ENCODE data around the gene PTPN11.

The PTPN11 gene

DNA sequence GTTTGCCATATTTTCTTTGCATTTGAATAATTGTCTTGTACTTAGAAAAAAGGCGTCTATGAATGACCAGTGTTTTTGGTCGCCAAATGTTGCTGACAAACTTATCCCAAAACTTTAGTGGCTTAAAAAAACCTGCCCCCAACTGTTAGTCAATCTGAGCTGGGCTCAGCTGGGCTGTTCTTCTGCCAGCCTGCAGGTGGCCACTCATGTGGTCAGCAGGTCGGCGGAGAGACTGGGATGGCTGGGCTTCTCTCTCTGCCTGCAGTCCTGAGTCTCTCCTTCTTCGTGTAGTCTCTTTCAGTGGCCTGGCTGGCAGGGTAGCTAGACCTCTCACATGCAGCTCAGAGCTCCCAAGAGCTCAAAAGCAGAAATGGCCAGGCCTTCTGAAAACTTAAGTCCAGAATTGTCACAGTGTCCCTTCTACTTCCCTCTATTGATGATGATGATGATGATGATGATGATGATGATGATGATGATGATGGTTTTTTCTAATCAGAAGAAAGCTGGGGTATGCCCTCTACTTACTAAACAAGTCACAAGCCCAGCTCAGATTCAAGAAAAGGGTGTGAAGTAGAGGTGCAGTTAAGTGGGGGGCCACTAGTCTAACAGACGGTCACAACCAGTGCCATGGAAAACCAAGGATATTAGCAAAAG is 87.9 kb downstream of the PTPN11 start:
- H3K27ac ChIP-seq (ENCODE audit: low read depth, low read length): no peak overlapping the region
- H3K79me1 ChIP-seq (ENCODE audit: low read length): no peaks in the 10 kb centered on the region
- H2BK12ac ChIP-seq (ENCODE audit: low read length): no peak overlapping the region
- no peak overlapping the region for H3K4me2 ChIP-seq (ENCODE audit: low read length)
- H2BK120ac ChIP-seq (ENCODE audit: insufficient read depth, low read length, poor library complexity): no peak overlapping the region
- no peak for DNase-seq
- no peak overlapping the region for H3K14ac ChIP-seq (ENCODE audit: low read length)
- H2BK5ac ChIP-seq (ENCODE audit: low read depth, low read length, poor library complexity): no peak overlapping the region
- no peak overlapping the region for H4K12ac ChIP-seq (ENCODE audit: low read depth, low read length)
- no peak overlapping the region for H4K8ac ChIP-seq (ENCODE audit: low read depth, low read length)
- H3K36me3 ChIP-seq (ENCODE audit: control insufficient read depth in 1 of 2, insufficient read depth in 2 of 2, low read length in 2 of 2): peaks cover 30 to 52% of the 10 kb centered on the region in 2 experiments
- no peak overlapping the region for H2AK5ac ChIP-seq (ENCODE audit: low read length)
- no CpG with 5 or more reads among the region's 6 CpGs for WGBS (ENCODE audit: extremely low coverage, insufficient coverage, insufficient read length)
- H3K4me3 ChIP-seq (ENCODE audit: low read depth, low read length): no peak overlapping the region
- H3K4ac ChIP-seq (ENCODE audit: low read depth, low read length): no peak overlapping the region
- H3K79me2 ChIP-seq (ENCODE audit: control insufficient read depth, insufficient read depth, low read length, poor library complexity): no peaks in the 10 kb centered on the region
- H3K9me3 ChIP-seq (ENCODE audit: insufficient read depth, low read depth, low read length): no peaks in the 10 kb centered on the region
- no peak overlapping the region for H4K91ac ChIP-seq (ENCODE audit: low read depth, low read length)
- no peak overlapping the region for H3K23ac ChIP-seq (ENCODE audit: low read length)
- no peaks in the 10 kb centered on the region for H3K4me1 ChIP-seq (ENCODE audit: control insufficient read depth in 1 of 2, insufficient read depth in 2 of 2, low read length in 2 of 2)
- H3K27me3 ChIP-seq (ENCODE audit: insufficient read depth, low read length): no peaks in the 10 kb centered on the region
- no peak overlapping the region for H2AFZ ChIP-seq (ENCODE audit: insufficient read depth, low read length, poor library complexity)
- no peak overlapping the region for H3K9ac ChIP-seq (ENCODE audit: low read length)
- no peak overlapping the region for H3K18ac ChIP-seq (ENCODE audit: low read length)

DNA sequence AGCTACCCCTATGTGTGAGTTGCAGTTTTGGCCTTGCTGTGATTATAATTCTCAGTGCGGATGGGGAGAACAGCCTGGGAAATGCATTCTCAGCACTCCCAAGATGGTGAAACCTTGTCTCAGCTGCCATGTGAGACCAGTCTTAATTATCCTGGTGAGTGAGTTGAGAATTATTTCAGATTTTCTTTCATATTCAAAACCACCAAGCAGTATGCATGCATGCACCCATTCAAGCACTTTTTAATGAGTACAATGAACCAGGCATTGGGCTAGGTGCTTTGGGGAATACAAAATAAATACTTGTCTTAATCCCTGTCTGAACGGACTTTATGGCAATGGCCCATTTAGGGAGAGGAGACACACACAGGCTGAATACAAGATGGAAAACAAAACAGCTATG is 94.7 kb downstream of the PTPN11 start:
- no peak overlapping the region for H3K9ac ChIP-seq (ENCODE audit: low read length)
- no peak overlapping the region for H2BK120ac ChIP-seq (ENCODE audit: insufficient read depth, low read length, poor library complexity)
- H2AK5ac ChIP-seq (ENCODE audit: low read length): no peak overlapping the region
- DNase-seq: no peak
- no peak overlapping the region for H4K91ac ChIP-seq (ENCODE audit: low read depth, low read length)
- H3K27me3 ChIP-seq (ENCODE audit: insufficient read depth, low read length): no peaks in the 10 kb centered on the region
- H3K79me2 ChIP-seq (ENCODE audit: control insufficient read depth, insufficient read depth, low read length, poor library complexity): no peaks in the 10 kb centered on the region
- no peak overlapping the region for H3K4me3 ChIP-seq (ENCODE audit: low read depth, low read length)
- H3K36me3 ChIP-seq (ENCODE audit: control insufficient read depth in 1 of 2, insufficient read depth in 2 of 2, low read length in 2 of 2): peaks cover 7 to 10% of the 10 kb centered on the region in 2 experiments
- no peak overlapping the region for H3K4ac ChIP-seq (ENCODE audit: low read depth, low read length)
- H2AFZ ChIP-seq (ENCODE audit: insufficient read depth, low read length, poor library complexity): no peak overlapping the region
- H3K9me3 ChIP-seq (ENCODE audit: insufficient read depth, low read depth, low read length): no peaks in the 10 kb centered on the region
- H3K14ac ChIP-seq (ENCODE audit: low read length): no peak overlapping the region
- H4K12ac ChIP-seq (ENCODE audit: low read depth, low read length): no peak overlapping the region
- H2BK5ac ChIP-seq (ENCODE audit: low read depth, low read length, poor library complexity): no peak overlapping the region
- H3K4me1 ChIP-seq (ENCODE audit: control insufficient read depth in 1 of 2, insufficient read depth in 2 of 2, low read length in 2 of 2): peaks cover 0 to 5% of the 10 kb centered on the region in 2 experiments
- H3K4me2 ChIP-seq (ENCODE audit: low read length): no peak overlapping the region
- H2BK12ac ChIP-seq (ENCODE audit: low read length): no peak overlapping the region
- H3K79me1 ChIP-seq (ENCODE audit: low read length): no peaks in the 10 kb centered on the region
- H3K27ac ChIP-seq (ENCODE audit: low read depth, low read length): no peak overlapping the region
- no peak overlapping the region for H4K8ac ChIP-seq (ENCODE audit: low read depth, low read length)
- no peak overlapping the region for H3K23ac ChIP-seq (ENCODE audit: low read length)
- no CpG with 5 or more reads among the region's 2 CpGs for WGBS (ENCODE audit: extremely low coverage, insufficient coverage, insufficient read length)
- H3K18ac ChIP-seq (ENCODE audit: low read length): no peak overlapping the region

DNA sequence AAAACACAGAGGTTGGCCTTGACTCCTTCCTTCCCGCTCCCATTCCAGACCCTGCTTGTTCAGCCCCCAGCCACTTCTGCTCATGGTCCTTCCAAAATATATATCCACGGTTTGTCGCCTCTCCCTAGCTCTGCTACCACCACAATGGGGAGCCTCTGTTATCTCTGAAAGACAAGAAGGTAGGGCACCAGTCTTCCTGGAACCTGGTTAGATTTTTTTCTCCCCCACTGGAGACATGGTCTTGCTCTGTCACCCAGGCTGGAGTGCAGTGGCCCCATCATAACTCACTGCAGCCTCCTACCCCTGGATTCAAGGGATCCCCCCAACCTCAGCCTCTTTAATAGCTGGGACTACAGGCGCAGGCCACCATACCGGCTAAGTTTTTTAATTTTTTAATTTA is 95.7 kb downstream of the PTPN11 start:
- no CpG with 5 or more reads among the region's 5 CpGs for WGBS (ENCODE audit: extremely low coverage, insufficient coverage, insufficient read length)
- peaks cover 0 to 5% of the 10 kb centered on the region in 2 experiments for H3K4me1 ChIP-seq (ENCODE audit: control insufficient read depth in 1 of 2, insufficient read depth in 2 of 2, low read length in 2 of 2)

DNA sequence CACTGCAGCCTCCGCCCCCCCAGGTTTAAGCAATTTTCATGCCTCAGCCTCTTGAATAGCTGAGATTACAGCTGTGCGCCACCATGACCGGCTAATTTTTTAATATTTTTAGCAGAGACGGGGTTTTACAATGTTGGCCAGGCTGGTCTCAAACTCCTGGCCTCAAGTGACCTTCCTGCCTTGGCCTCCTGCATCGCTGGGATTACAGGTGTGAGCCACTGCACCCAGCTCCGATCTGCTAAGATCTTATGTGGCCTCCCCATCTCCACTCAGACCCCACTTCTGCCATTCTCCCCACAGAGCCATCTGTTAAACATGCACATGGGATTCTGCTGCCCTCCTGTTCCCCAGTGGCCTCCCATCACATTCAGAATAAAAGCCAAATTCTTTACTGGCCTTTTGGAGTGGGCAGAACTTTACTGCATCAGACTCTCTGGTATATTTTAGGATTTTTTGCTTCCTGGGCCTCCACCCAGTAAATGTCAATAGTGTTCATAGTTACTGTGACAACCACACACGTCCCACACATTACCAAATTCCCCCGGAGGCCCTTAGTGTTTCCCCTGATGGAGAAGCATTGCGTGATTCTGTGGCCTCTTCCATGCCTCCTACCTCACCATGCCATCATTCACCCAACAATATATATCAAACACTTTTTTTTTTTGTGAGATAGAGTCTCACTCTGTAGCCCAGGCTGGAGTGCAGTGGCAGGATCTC is 96.3 kb downstream of the PTPN11 start:
- H3K9ac ChIP-seq (ENCODE audit: low read length): no peak overlapping the region
- H3K4me2 ChIP-seq (ENCODE audit: low read length): no peak overlapping the region
- H2BK12ac ChIP-seq (ENCODE audit: low read length): no peak overlapping the region
- no peak overlapping the region for H4K12ac ChIP-seq (ENCODE audit: low read depth, low read length)
- peak in 1 of 2 donors; percentile 38 for DNase-seq
- no peak overlapping the region for H3K14ac ChIP-seq (ENCODE audit: low read length)
- no peak overlapping the region for H3K4me3 ChIP-seq (ENCODE audit: low read depth, low read length)
- no peak overlapping the region for H2AK5ac ChIP-seq (ENCODE audit: low read length)
- no peak overlapping the region for H3K23ac ChIP-seq (ENCODE audit: low read length)
- H2BK5ac ChIP-seq (ENCODE audit: low read depth, low read length, poor library complexity): no peak overlapping the region
- H3K9me3 ChIP-seq (ENCODE audit: insufficient read depth, low read depth, low read length): no peaks in the 10 kb centered on the region
- no CpG with 5 or more reads among the region's 9 CpGs for WGBS (ENCODE audit: extremely low coverage, insufficient coverage, insufficient read length)
- H3K27ac ChIP-seq (ENCODE audit: low read depth, low read length): no peak overlapping the region
- H3K27me3 ChIP-seq (ENCODE audit: insufficient read depth, low read length): no peaks in the 10 kb centered on the region
- no peak overlapping the region for H3K4ac ChIP-seq (ENCODE audit: low read depth, low read length)
- H3K79me1 ChIP-seq (ENCODE audit: low read length): no peaks in the 10 kb centered on the region
- H3K36me3 ChIP-seq (ENCODE audit: control insufficient read depth in 1 of 2, insufficient read depth in 2 of 2, low read length in 2 of 2): peaks cover 6 to 10% of the 10 kb centered on the region in 2 experiments
- peaks cover 0 to 5% of the 10 kb centered on the region in 2 experiments for H3K4me1 ChIP-seq (ENCODE audit: control insufficient read depth in 1 of 2, insufficient read depth in 2 of 2, low read length in 2 of 2)
- H2BK120ac ChIP-seq (ENCODE audit: insufficient read depth, low read length, poor library complexity): no peak overlapping the region
- no peak overlapping the region for H2AFZ ChIP-seq (ENCODE audit: insufficient read depth, low read length, poor library complexity)
- no peak overlapping the region for H4K8ac ChIP-seq (ENCODE audit: low read depth, low read length)
- no peaks in the 10 kb centered on the region for H3K79me2 ChIP-seq (ENCODE audit: control insufficient read depth, insufficient read depth, low read length, poor library complexity)
- no peak overlapping the region for H3K18ac ChIP-seq (ENCODE audit: low read length)
- no peak overlapping the region for H4K91ac ChIP-seq (ENCODE audit: low read depth, low read length)

More for the DNA sequence above, 95.7 kb downstream of the PTPN11 start:
- no peak overlapping the region for H2BK12ac ChIP-seq (ENCODE audit: low read length)
- H3K27ac ChIP-seq (ENCODE audit: low read depth, low read length): no peak overlapping the region
- H3K4ac ChIP-seq (ENCODE audit: low read depth, low read length): no peak overlapping the region
- no peak overlapping the region for H3K4me2 ChIP-seq (ENCODE audit: low read length)
- no peak for DNase-seq
- no peak overlapping the region for H2AFZ ChIP-seq (ENCODE audit: insufficient read depth, low read length, poor library complexity)
- no peak overlapping the region for H2BK120ac ChIP-seq (ENCODE audit: insufficient read depth, low read length, poor library complexity)
- no peak overlapping the region for H3K4me3 ChIP-seq (ENCODE audit: low read depth, low read length)
- H3K79me1 ChIP-seq (ENCODE audit: low read length): no peaks in the 10 kb centered on the region
- no peak overlapping the region for H3K18ac ChIP-seq (ENCODE audit: low read length)
- H3K36me3 ChIP-seq (ENCODE audit: control insufficient read depth in 1 of 2, insufficient read depth in 2 of 2, low read length in 2 of 2): peaks cover 7 to 10% of the 10 kb centered on the region in 2 experiments
- no peak overlapping the region for H3K23ac ChIP-seq (ENCODE audit: low read length)
- H3K27me3 ChIP-seq (ENCODE audit: insufficient read depth, low read length): no peaks in the 10 kb centered on the region
- H3K9me3 ChIP-seq (ENCODE audit: insufficient read depth, low read depth, low read length): no peaks in the 10 kb centered on the region
- no peak overlapping the region for H4K12ac ChIP-seq (ENCODE audit: low read depth, low read length)
- H2BK5ac ChIP-seq (ENCODE audit: low read depth, low read length, poor library complexity): no peak overlapping the region
- no peak overlapping the region for H4K8ac ChIP-seq (ENCODE audit: low read depth, low read length)
- no peak overlapping the region for H2AK5ac ChIP-seq (ENCODE audit: low read length)
- H3K14ac ChIP-seq (ENCODE audit: low read length): no peak overlapping the region
- H3K79me2 ChIP-seq (ENCODE audit: control insufficient read depth, insufficient read depth, low read length, poor library complexity): no peaks in the 10 kb centered on the region
- no peak overlapping the region for H4K91ac ChIP-seq (ENCODE audit: low read depth, low read length)
- no peak overlapping the region for H3K9ac ChIP-seq (ENCODE audit: low read length)

Data from trophoblast cell (in vitro differentiated cells and primary cell).